HG02973 (cell line): ENCODE data around the gene LSM3.

ENCODE experiments used
- ATAC-seq: cut with Tn5 transposase; IDR thresholded peaks from one replicate; pipeline ENCODE4 v1.9.1; 2021; ENCODE audit warnings: moderate library complexity; ENCODE audit not compliant: unreplicated experiment

LSM3 gene

GRCh38 chr3:14194865-14195264, 16.2 kb downstream of the LSM3 start:
- ATAC-seq = no peak

DNA sequence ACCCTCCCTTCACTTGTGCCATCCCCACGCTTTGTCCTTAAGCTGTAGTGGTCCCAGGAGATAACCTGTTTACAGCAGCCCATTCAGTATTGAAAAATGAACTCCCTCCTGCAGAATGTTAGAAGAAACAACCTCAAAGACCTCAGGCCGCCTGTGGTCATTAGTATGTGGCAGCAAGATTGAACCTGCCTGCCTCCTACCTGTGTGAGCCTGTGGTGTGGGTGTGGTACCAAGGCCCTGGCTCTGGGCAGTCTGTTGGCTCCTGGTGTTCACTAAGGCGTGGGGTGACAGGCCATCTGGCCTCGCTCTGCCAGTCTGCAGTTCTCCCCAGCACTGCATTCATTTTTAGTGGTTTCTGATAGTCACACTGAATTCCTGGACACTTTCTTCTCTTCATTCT, 21.0 kb downstream of the LSM3 start:
- ATAC-seq = no peak

DNA sequence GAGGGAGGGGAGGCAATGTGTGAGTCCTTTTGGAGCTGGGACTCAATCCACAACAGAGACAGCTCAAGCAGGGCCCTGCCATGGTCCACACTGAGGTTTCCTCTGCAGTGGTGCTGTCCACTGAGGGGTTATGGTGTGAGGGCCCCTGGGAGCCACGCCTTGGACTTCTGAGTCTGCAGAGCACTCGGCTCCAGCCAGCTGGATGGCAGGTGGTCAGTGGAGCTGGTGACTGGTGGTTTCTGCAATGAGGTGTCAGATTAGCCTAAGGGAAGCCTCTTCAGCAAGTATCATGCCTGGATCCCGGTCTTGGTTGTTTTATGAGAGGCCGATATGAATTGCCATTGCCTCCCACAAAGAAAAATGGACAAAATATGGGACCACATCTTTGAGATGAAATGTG, 21.7 kb downstream of the LSM3 start:
- ATAC-seq = no peak

GRCh38 chr3:14200841-14201240, 22.2 kb downstream of the LSM3 start:
- ATAC-seq = no peak

- no peak for ATAC-seq
These were observed 23.5 kb downstream of the LSM3 start for GRCh38 chr3:14201940-14202684.

- no peak for ATAC-seq
These were observed 24.4 kb downstream of the LSM3 start for GRCh38 chr3:14202874-14203520.

- ATAC-seq = no peak
These were observed 25.0 kb downstream of the LSM3 start for GRCh38 chr3:14203521-14204079.

GRCh38 chr3:14204515-14205284, 26.1 kb downstream of the LSM3 start:
- no peak for ATAC-seq

GRCh38 chr3:14206548-14207177, 28.0 kb downstream of the LSM3 start:
- no peak for ATAC-seq

GRCh38 chr3:14208168-14208567, 29.6 kb downstream of the LSM3 start:
- ATAC-seq = no peak

DNA sequence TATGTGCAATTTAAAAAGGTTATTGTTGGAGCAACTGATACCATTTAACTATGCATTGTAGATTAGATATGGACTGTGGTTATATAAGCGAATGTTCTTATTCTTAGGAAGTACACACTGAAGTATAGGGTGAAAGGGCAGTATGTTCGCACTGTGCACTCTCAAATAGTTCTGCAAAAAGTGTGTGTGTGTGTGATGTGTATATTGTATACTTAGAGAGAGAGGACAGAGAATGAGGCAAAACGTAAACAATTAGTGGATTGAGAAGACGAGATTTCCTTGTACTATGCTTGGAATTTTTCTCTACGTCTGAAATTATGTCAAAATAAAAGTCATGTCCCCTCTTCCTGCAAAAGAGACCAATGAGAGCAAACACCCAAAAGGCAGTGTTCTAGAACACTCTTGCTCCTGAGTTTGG, 30.4 kb downstream of the LSM3 start:
- no peak for ATAC-seq

- no peak for ATAC-seq
These were observed 31.1 kb downstream of the LSM3 start for GRCh38 chr3:14209581-14210289.

- no peak for ATAC-seq
These were observed 31.7 kb downstream of the LSM3 start for GRCh38 chr3:14210290-14210688.

DNA sequence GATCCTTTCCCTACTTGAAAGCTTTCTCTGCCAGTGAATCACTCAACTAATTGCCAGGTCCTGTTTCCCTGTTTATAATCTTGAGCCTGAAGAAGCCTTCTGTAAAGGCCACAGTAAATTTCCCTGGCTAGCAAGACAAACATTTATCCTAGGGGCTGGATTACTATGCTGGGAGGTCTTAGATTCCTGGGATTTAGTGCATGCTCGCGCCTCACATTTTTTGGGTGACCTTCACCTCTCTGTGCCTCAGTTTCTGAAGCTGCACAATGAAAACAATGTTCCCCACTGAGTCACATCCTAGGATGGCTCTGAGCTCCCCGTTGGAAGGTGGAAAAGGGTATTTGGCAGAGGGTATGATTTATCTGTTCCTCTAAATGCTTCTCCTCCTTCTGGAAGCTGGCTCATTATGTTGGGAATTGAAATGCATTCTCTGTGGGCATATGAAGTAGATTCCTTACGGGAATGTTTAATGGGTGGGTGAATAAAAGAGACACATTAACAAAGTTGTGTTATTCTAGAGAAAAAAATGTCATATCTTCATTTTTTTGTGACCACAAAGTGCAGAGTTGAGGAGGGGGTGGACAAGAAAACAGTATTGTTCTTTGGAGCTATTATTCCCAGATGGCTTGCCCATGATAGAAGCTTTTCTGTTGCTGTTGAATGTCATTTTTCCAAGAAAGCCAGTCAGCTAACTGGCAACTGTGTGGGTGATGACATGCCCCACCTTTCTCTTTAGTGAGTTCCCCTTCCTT, 32.4 kb downstream of the LSM3 start:
- ATAC-seq = no peak

- ATAC-seq = no peak
These were observed 33.0 kb downstream of the LSM3 start for GRCh38 chr3:14211621-14212020.

GRCh38 chr3:14212032-14212431, 33.4 kb downstream of the LSM3 start:
- ATAC-seq = no peak

GRCh38 chr3:14213066-14213774, 34.6 kb downstream of the LSM3 start:
- ATAC-seq = no peak

DNA sequence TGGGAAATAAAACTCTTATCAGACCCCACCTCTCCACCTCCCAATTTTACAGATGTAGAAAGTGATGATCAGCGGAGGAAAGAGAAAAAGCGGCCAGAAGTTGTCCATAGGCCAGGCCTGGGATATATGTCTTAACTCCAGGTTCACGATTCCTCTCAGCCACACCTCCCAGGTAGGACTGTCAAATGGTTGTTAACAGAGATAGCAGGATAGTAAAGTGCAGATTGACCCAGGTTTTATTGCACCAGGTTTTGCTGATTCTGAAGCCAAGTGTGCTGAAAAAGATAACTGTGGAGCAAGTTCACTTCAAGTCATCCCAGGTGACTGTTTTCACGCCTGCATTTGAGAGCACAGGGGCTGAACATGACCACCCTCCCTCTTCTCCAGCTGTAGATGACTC, 36.1 kb downstream of the LSM3 start:
- no peak for ATAC-seq
